Neuronal stem cell (in vitro differentiated cells): ENCODE data around the gene ATP8B4.

Source experiments
- DNase-seq: peaks from one replicate; pipeline ENCODE4 v3.0.0-alpha.2; 2013; ENCODE audit warnings: low spot score
- H2AFZ ChIP-seq: one replicate; pipeline ENCODE4 v1.6.1; 2013; ENCODE audit warnings: mild to moderate bottlenecking, low read length, inconsistent platforms
- H2AK5ac ChIP-seq: 2 replicates; pipeline ENCODE4 v1.6.1; 2013; ENCODE audit warnings: low read depth, mild to moderate bottlenecking, inconsistent platforms, low read length, moderate library complexity, mixed read lengths
- H2BK120ac ChIP-seq: 2 replicates; pipeline ENCODE4 v1.6.1; 2013; ENCODE audit warnings: low read depth, mild to moderate bottlenecking, inconsistent platforms, low read length, moderate library complexity, mixed read lengths
- H2BK12ac ChIP-seq: one replicate; pipeline ENCODE4 v1.6.1; 2013; ENCODE audit warnings: low read length, inconsistent platforms
- H2BK15ac ChIP-seq: 2 replicates; pipeline ENCODE4 v1.6.1; 2013; ENCODE audit warnings: mild to moderate bottlenecking, low read length, inconsistent platforms, mixed read lengths
- H2BK5ac ChIP-seq: one replicate; pipeline ENCODE4 v1.6.1; 2013; ENCODE audit warnings: inconsistent platforms, mild to moderate bottlenecking, low read length, moderate library complexity
- H3K14ac ChIP-seq: one replicate; pipeline ENCODE4 v1.6.1; 2013; ENCODE audit warnings: low read length, inconsistent platforms
- H3K18ac ChIP-seq: 2 replicates; pipeline ENCODE4 v1.6.1; 2013; ENCODE audit warnings: low read length, inconsistent platforms
- H3K23ac ChIP-seq: 2 replicates; pipeline ENCODE4 v1.6.1; 2013; ENCODE audit warnings: low read depth, mild to moderate bottlenecking, mixed read lengths, low read length, inconsistent platforms; ENCODE audit not compliant: poor library complexity
- H3K27ac ChIP-seq: replicated peaks from 3 replicates; pipeline ENCODE4 v1.5.1; 2013; ENCODE audit warnings: low read length, inconsistent platforms
- H3K27me3 ChIP-seq, 3 experiments: 2 replicates each; pipeline ENCODE4 v1.6.1; 2013; ENCODE audit warnings: low read length in 3 of 3, mild to moderate bottlenecking in 2 of 3, inconsistent platforms in 1 of 3, low read depth in 1 of 3, mixed read lengths in 1 of 3, moderate library complexity in 1 of 3; ENCODE audit not compliant: control insufficient read depth in 3 of 3, insufficient read depth in 3 of 3
- H3K36me3 ChIP-seq, 2 donors: replicated peaks in 1 of 2; 2 replicates each; pipeline ENCODE4 v1.6.1; 2013; ENCODE audit warnings: low read length in 2 of 2; ENCODE audit not compliant: control insufficient read depth in 2 of 2, insufficient read depth in 2 of 2
- H3K4ac ChIP-seq: 2 replicates; pipeline ENCODE4 v1.6.1; 2013; ENCODE audit warnings: inconsistent platforms, mild to moderate bottlenecking, low read length, moderate library complexity
- H3K4me1 ChIP-seq, 2 donors: 1 replicate in 1 of 2; 2 replicates in 1 of 2; pipeline ENCODE4 v1.6.1; 2013; ENCODE audit warnings: low read length in 2 of 2, low read depth in 1 of 2; ENCODE audit not compliant: control insufficient read depth in 2 of 2, insufficient read depth in 1 of 2
- H3K4me2 ChIP-seq: one replicate; pipeline ENCODE4 v1.6.1; 2013; ENCODE audit warnings: mild to moderate bottlenecking, low read length, inconsistent platforms; ENCODE audit not compliant: insufficient read depth, poor library complexity, severe bottlenecking
- H3K4me3 ChIP-seq, 2 donors: 2 replicates each; pipeline ENCODE4 v1.5.1; 2013; ENCODE audit warnings: low read length in 2 of 2, mild to moderate bottlenecking in 2 of 2, inconsistent platforms in 1 of 2, moderate library complexity in 1 of 2
- H3K79me1 ChIP-seq: one replicate; pipeline ENCODE4 v1.6.1; 2013; ENCODE audit warnings: low read depth, mild to moderate bottlenecking, inconsistent platforms, low read length, moderate library complexity
- H3K9ac ChIP-seq: one replicate; pipeline ENCODE4 v1.6.1; 2013; ENCODE audit warnings: mild to moderate bottlenecking, low read depth, low read length, inconsistent platforms; ENCODE audit not compliant: poor library complexity
- H3K9me3 ChIP-seq, 2 donors: replicated peaks in 1 of 2; 2 replicates each; pipeline versions ENCODE3 to v1.6.1; 2013; ENCODE audit warnings: low read length in 2 of 2, mild to moderate bottlenecking in 2 of 2, inconsistent platforms in 1 of 2, low read depth in 1 of 2, mixed read lengths in 1 of 2, moderate library complexity in 1 of 2; ENCODE audit not compliant: control insufficient read depth in 2 of 2, insufficient read depth in 1 of 2
- H4K8ac ChIP-seq: one replicate; pipeline ENCODE4 v1.6.1; 2013; ENCODE audit warnings: low read depth, mild to moderate bottlenecking, inconsistent platforms, low read length, moderate library complexity
- H4K91ac ChIP-seq: one replicate; pipeline ENCODE4 v1.6.1; 2013; ENCODE audit warnings: low read length, low read depth, mild to moderate bottlenecking, inconsistent platforms; ENCODE audit not compliant: poor library complexity
- WGBS, 2 donors: extraction: QIAGEN DNeasy Blood & Tissue Kit; methylation state at CpG; one replicate each; pipeline ENCODE4 v1.1.7; 2013; ENCODE audit warnings: missing lambda C conversion rate in 2 of 2, mixed read lengths in 1 of 2; ENCODE audit not compliant: insufficient read length in 2 of 2, insufficient replicate concordance in 1 of 2; ENCODE audit errors: extremely low coverage in 2 of 2; 5-methylcytosine and 5-hydroxymethylcytosine counted together

Gene ATP8B4

DNA sequence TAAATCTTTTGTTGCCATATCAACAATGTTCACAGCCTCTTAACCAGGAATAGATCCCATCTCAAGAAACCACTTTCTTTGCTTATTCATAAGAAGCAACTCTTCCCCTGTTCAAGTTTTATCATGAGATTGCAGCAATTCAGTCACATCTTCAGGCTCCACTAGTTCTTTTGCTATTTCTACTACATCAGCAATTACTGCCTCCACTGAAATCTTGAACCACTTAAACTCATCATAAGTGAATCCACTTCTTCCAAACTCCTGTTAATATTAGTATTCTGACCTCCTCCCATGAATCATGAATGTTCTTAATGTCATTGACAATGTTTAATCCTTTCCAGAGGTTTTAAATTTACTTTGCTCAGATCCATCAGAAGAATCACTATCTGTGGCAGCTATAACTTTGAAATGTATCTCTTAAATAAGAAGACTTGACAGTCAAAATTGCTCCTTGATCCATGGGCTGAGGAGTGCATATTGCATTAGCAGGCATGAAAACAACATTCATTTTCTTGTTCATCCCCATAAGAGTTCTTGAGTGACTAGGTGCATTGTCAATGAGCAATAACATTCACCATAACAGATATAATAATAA lies 292.3 kb downstream of the ATP8B4 start:
- Histone ChIP-seq H3K4me3 (no peak overlapping the region), H3K4me2 (no peak overlapping the region), H4K91ac (no peak overlapping the region), H3K27me3 (no peaks in the 10 kb centered on the region), H3K36me3 (no peaks in the 10 kb centered on the region), H2BK15ac (no peak overlapping the region), H3K27ac (no peak overlapping the region), H3K4ac (no peak overlapping the region), H3K79me1 (no peaks in the 10 kb centered on the region), H3K18ac (no peak overlapping the region), H2AFZ (no peak overlapping the region), H3K4me1 (no peaks in the 10 kb centered on the region), H3K14ac (no peak overlapping the region), H2BK5ac (no peak overlapping the region), H2BK120ac (no peak overlapping the region), H2BK12ac (no peak overlapping the region), H3K9me3 (no peaks in the 10 kb centered on the region), H3K9ac (no peak overlapping the region), H2AK5ac (no peak overlapping the region), H4K8ac (no peak overlapping the region), H3K23ac (no peak overlapping the region)
- DNase-seq, result no peak

DNA sequence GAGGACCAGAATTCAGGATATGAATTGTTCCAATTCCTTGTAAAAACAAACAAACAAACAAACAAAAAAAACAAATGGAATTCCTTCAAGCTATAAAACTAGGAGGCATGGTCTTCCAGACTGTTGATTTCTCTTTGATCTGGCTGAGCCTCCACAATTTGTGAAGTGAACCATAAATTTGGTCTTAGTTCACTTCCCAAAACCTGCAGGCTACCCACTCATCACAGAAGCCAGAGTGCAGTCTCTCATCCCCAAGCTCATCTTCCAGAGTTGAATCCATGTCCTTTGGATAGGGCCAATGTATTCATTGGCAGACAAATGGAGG lies 294.3 kb downstream of the ATP8B4 start:
- Histone ChIP-seq H3K27me3 (no peaks in the 10 kb centered on the region), H3K4ac (no peak overlapping the region), H3K4me2 (no peak overlapping the region), H3K27ac (no peak overlapping the region), H3K14ac (no peak overlapping the region), H3K18ac (no peak overlapping the region), H3K4me1 (no peaks in the 10 kb centered on the region), H3K4me3 (no peak overlapping the region), H2BK12ac (no peak overlapping the region), H4K8ac (no peak overlapping the region), H2AK5ac (no peak overlapping the region), H3K23ac (no peak overlapping the region), H2BK120ac (no peak overlapping the region), H2BK15ac (no peak overlapping the region), H2AFZ (no peak overlapping the region), H3K9me3 (no peaks in the 10 kb centered on the region), H3K79me1 (no peaks in the 10 kb centered on the region), H2BK5ac (no peak overlapping the region), H3K9ac (no peak overlapping the region), H3K36me3 (no peaks in the 10 kb centered on the region), H4K91ac (no peak overlapping the region)
- no peak for DNase-seq

DNA sequence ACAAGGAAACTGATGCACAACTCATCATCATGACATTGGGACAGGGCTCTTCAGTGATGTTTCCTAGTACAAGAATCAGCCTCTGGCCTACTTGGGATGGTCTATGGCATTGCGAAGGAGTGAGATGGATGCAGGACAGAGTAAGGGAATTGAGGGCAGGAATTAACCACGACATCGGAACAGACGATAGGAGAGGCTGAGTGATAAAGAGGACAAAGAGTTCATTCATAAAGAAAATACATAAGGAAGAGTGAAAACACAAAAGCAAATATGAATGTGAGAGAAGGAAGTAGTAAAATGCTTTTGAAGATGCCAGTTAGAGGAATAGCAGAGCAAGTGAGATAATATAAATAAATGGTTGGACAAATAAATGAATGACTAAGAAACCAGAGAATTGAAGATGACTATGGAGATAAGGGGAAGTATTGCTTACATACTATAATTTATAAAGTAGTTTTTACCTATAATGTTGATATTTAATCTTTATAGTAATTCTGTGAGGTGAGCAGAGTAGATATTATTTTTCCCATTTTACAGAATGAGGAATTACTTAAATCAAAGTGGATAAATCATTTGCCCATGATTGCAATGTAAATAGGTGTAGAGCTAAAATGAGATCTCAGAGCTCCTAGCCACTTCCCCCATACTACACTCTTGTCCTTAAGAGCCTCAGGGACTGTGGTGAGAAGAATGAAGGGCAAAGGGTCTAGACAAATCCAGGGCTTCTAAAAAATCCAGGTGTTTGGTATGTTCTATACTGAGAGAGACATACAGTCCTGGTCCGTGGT lies 294.9 kb downstream of the ATP8B4 start:
- Histone ChIP-seq H2AK5ac (no peak overlapping the region), H2BK12ac (no peak overlapping the region), H3K18ac (no peak overlapping the region), H3K27me3 (no peaks in the 10 kb centered on the region), H3K23ac (no peak overlapping the region), H4K91ac (no peak overlapping the region), H3K4me2 (no peak overlapping the region), H2AFZ (no peak overlapping the region), H4K8ac (no peak overlapping the region), H3K4me3 (no peak overlapping the region), H3K4ac (no peak overlapping the region), H2BK120ac (no peak overlapping the region), H2BK5ac (no peak overlapping the region), H3K14ac (no peak overlapping the region), H3K9ac (no peak overlapping the region), H2BK15ac (no peak overlapping the region), H3K4me1 (no peaks in the 10 kb centered on the region), H3K36me3 (no peaks in the 10 kb centered on the region), H3K79me1 (no peaks in the 10 kb centered on the region), H3K9me3 (no peaks in the 10 kb centered on the region), H3K27ac (no peak overlapping the region)
- no CpG with 5 or more reads among the region's 5 CpGs for WGBS, 2 donors
- no peak for DNase-seq

DNA sequence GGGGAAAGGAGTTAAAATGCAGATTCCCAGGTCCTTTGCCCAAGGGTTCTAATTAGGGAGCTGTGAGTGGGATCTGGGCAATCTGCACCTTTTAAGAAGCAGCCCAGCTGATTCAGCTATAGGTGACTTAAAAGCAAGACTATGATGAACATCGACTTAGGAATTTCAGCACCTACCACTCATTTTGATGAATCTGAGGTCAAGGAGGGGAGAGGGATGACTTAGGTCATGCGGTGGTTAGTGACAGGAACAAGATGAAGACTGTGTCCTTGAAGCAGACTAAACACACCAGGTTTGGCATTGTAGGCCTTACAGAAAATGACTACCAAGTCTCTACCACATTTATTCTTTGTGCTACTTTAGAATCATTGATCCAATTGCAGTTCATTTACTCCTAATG lies 301.9 kb downstream of the ATP8B4 start:
- Histone ChIP-seq H3K36me3 (no peaks in the 10 kb centered on the region), H2BK120ac (no peak overlapping the region), H3K23ac (no peak overlapping the region), H4K91ac (no peak overlapping the region), H3K9ac (no peak overlapping the region), H3K4me1 (no peaks in the 10 kb centered on the region), H3K27ac (no peak overlapping the region), H3K4ac (no peak overlapping the region), H3K4me3 (no peak overlapping the region), H2BK5ac (no peak overlapping the region), H2BK15ac (no peak overlapping the region), H4K8ac (no peak overlapping the region), H2AK5ac (no peak overlapping the region), H3K18ac (no peak overlapping the region), H3K4me2 (no peak overlapping the region), H3K27me3 (no peaks in the 10 kb centered on the region), H2BK12ac (no peak overlapping the region), H2AFZ (no peak overlapping the region), H3K14ac (no peak overlapping the region), H3K79me1 (no peaks in the 10 kb centered on the region), H3K9me3 (no peaks in the 10 kb centered on the region)
- DNase-seq, result no peak
- no CpG with 5 or more reads among the region's 2 CpGs for WGBS, 2 donors
